ENCODE measurements around the gene PTH1R. TPM values are rescaled to one million over a fixed set of nuclear protein-coding genes. Genes with fewer than 3 reads are reported as not detected.

PTH1R gene
- total RNA-seq, 1 donor from 2014 or later: 14.5 TPM

GRCh38 chr3:46904303-46905212 lies 27.0 kb downstream of the PTH1R start:
- ATAC-seq: no peak
- no peaks in the 10 kb centered on the region for H3K9me3 ChIP-seq
- no peak for TF ChIP-seq CTCF (IDR thresholded peaks at IDR 0.05)
- H3K36me3 ChIP-seq: no peaks in the 10 kb centered on the region
- H3K27me3 ChIP-seq (ENCODE audit: low read depth): peaks cover 7% of the 10 kb centered on the region
- H3K4me1 ChIP-seq: peaks cover 19% of the 10 kb centered on the region
- no peak overlapping the region for H3K27ac ChIP-seq
- peak; percentile 41 for DNase-seq
- intact Hi-C loops (cut with DNase I): no loop called here
- H3K4me3 ChIP-seq: no peak overlapping the region

DNA sequence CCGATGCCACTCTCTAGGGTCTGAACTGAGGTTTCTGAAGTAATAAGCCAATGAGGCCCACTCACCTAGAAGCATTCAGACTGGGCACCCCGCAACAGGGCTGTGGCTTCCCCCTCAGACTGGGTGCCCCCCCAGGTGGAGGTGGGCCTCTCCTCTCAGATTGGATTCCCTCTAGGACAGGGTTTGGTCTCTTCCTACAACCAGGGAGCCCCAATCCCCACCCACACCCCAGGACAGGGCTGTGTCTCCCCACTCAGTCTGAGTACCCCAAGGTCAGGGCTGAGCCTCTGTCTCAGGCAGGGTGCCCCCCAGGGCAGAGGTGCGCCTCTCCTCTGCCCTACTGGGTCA lies 27.7 kb downstream of the PTH1R start:
- TF ChIP-seq CTCF (IDR thresholded peaks at IDR 0.05): no peak
- Histone ChIP-seq H3K27me3 (ENCODE audit: low read depth) (peaks cover 4% of the 10 kb centered on the region), H3K4me3 (no peak overlapping the region), H3K4me1 (peaks cover 19% of the 10 kb centered on the region), H3K9me3 (no peaks in the 10 kb centered on the region), H3K36me3 (no peaks in the 10 kb centered on the region), H3K27ac (no peak overlapping the region)
- ATAC-seq (no peak), DNase-seq (peak; percentile 19)
- intact Hi-C loops (cut with DNase I): no loop called here

- Histone ChIP-seq H3K9me3 (no peaks in the 10 kb centered on the region), H3K36me3 (no peaks in the 10 kb centered on the region), H3K27me3 (ENCODE audit: low read depth) (peaks cover 4% of the 10 kb centered on the region), H3K4me3 (no peak overlapping the region), H3K4me1 (peaks cover 19% of the 10 kb centered on the region), H3K27ac (no peak overlapping the region)
- ATAC-seq (no peak), DNase-seq (peak; percentile 30)
- no peak for TF ChIP-seq CTCF (IDR thresholded peaks at IDR 0.05)
- intact Hi-C loops (cut with DNase I): no loop called here
These were observed 28.3 kb downstream of the PTH1R start for GRCh38 chr3:46905661-46906451.

DNA sequence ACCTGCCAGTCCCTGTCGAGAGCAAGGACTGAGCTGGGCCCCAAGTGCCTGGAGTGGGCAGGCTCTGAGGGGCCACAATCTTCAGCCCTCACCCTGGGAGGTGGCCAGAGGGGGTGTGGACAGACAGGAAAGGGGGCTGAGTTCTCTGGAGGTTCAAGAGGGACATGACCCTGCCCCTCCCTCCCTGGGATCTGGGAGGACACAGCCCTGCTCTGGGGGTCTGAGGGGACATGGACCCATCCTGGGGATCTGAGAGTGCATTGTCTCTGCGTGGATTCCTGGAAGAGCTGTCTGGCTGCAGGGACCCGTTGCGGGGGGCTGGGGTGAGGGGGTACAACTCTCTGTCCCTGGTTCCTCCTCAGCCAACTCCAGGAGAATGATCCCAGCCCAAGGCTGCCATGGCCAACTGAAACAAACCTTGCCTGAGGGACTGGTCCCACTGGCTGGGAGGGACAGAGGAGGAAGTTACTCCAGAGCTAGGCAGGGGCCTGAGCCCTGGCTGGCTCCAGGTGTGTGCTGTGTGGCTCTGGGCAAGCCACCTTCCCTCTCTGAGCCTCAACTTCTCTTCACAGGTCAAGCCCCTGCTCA lies 29.0 kb downstream of the PTH1R start:
- intact Hi-C loops (cut with DNase I): no loop called here
- DNase-seq: peak; percentile 20
- no peak for ATAC-seq

More for the DNA sequence above, 29.0 kb downstream of the PTH1R start:
- H3K36me3 ChIP-seq: no peaks in the 10 kb centered on the region
- no peak for TF ChIP-seq CTCF (IDR thresholded peaks at IDR 0.05)
- H3K27ac ChIP-seq: no peak overlapping the region
- no peaks in the 10 kb centered on the region for H3K9me3 ChIP-seq
- peaks cover 19% of the 10 kb centered on the region for H3K4me1 ChIP-seq
- peaks cover 4% of the 10 kb centered on the region for H3K27me3 ChIP-seq (ENCODE audit: low read depth)
- no peak overlapping the region for H3K4me3 ChIP-seq
